ENCODE data around the gene RNF114. TPM values are rescaled to one million over a fixed set of nuclear protein-coding genes. Genes with fewer than 3 reads are reported as not detected.
A peak's percentile ranks its signal among the peaks of the same experiment; 100 is the strongest.

RNF114 gene
- total RNA-seq, 1 donor = 78.5 TPM

GRCh38 chr20:49890471-49891361 is 45.5 kb upstream of the RNF114 start:
- H4K20me1 ChIP-seq (ENCODE audit: insufficient read depth, low read length) = peaks cover 10% of the 10 kb centered on the region
- peaks cover 39% of the 10 kb centered on the region for H3K4me1 ChIP-seq (ENCODE audit: insufficient read depth, low read length)
- H3K9me3 ChIP-seq (ENCODE audit: low read depth, low read length) = no peaks in the 10 kb centered on the region
- no peak overlapping the region for H3K4me2 ChIP-seq (ENCODE audit: insufficient read depth, low read length)
- H2AFZ ChIP-seq (ENCODE audit: low read length) = no peak overlapping the region
- TF ChIP-seq, protein P1, sequence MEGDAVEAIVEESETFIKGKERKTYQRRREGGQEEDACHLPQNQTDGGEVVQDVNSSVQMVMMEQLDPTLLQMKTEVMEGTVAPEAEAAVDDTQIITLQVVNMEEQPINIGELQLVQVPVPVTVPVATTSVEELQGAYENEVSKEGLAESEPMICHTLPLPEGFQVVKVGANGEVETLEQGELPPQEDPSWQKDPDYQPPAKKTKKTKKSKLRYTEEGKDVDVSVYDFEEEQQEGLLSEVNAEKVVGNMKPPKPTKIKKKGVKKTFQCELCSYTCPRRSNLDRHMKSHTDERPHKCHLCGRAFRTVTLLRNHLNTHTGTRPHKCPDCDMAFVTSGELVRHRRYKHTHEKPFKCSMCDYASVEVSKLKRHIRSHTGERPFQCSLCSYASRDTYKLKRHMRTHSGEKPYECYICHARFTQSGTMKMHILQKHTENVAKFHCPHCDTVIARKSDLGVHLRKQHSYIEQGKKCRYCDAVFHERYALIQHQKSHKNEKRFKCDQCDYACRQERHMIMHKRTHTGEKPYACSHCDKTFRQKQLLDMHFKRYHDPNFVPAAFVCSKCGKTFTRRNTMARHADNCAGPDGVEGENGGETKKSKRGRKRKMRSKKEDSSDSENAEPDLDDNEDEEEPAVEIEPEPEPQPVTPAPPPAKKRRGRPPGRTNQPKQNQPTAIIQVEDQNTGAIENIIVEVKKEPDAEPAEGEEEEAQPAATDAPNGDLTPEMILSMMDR (IDR thresholded peaks at IDR 0.05; ENCODE audit: extremely low read depth, low read depth, low read length) = no peak
- H3K27me3 ChIP-seq (ENCODE audit: insufficient read depth, low read length) = no peaks in the 10 kb centered on the region
- peaks cover 2% of the 10 kb centered on the region for H3K79me2 ChIP-seq (ENCODE audit: insufficient read depth, low read length)
- no peak overlapping the region for H3K27ac ChIP-seq (ENCODE audit: low read depth, low read length)
- H3K4me3 ChIP-seq (ENCODE audit: insufficient read depth, low read length) = no peak overlapping the region
- H3K36me3 ChIP-seq (ENCODE audit: insufficient read depth, low read length) = peaks cover under 1% of the 10 kb centered on the region
- DNase-seq (ENCODE audit: insufficient read length, low spot score, missing footprints) = no peak

DNA sequence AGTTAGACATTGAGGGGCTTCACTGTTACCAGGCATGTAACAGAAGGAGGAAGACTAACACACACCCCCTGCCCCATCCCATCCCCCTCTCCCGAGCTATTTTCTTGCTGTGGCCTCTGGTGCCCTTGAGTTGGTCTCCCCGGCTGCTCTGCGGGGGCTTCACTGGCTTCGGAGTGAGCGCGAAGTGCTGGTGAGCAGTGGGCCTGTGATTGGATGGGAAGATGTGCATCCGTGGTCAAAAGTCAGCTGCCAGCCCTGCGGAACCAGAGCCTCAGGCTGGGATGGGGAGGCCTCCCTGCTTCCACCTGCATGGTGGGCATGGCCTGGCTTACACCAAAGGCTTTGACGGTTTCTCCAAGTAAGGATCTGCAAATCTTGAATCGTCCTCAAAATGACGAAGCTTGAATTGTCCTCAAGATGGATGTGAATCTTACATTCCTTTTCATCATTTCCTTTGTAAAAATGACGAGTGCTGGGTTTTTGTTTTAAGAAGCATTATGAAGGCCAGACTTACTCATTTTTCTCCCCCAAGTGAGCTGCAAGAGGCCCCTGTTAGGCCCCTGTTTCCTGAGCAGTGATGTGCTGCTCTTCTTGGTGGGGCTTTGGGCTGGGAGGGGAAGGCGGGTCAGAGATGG is 44.6 kb upstream of the RNF114 start:
- Histone ChIP-seq H3K9me3 (ENCODE audit: low read depth, low read length) (no peaks in the 10 kb centered on the region), H3K4me3 (ENCODE audit: insufficient read depth, low read length) (no peak overlapping the region), H3K36me3 (ENCODE audit: insufficient read depth, low read length) (no peaks in the 10 kb centered on the region), H3K4me2 (ENCODE audit: insufficient read depth, low read length) (no peak overlapping the region), H2AFZ (ENCODE audit: low read length) (no peak overlapping the region), H3K27ac (ENCODE audit: low read depth, low read length) (no peak overlapping the region), H3K27me3 (ENCODE audit: insufficient read depth, low read length) (no peaks in the 10 kb centered on the region), H3K4me1 (ENCODE audit: insufficient read depth, low read length) (peaks cover 39% of the 10 kb centered on the region), H3K79me2 (ENCODE audit: insufficient read depth, low read length) (peaks cover 2% of the 10 kb centered on the region), H4K20me1 (ENCODE audit: insufficient read depth, low read length) (peaks cover 10% of the 10 kb centered on the region)
- TF ChIP-seq, protein P1 (IDR thresholded peaks at IDR 0.05; ENCODE audit: extremely low read depth, low read depth, low read length) = no peak
- no peak for DNase-seq (ENCODE audit: insufficient read length, low spot score, missing footprints)

DNA sequence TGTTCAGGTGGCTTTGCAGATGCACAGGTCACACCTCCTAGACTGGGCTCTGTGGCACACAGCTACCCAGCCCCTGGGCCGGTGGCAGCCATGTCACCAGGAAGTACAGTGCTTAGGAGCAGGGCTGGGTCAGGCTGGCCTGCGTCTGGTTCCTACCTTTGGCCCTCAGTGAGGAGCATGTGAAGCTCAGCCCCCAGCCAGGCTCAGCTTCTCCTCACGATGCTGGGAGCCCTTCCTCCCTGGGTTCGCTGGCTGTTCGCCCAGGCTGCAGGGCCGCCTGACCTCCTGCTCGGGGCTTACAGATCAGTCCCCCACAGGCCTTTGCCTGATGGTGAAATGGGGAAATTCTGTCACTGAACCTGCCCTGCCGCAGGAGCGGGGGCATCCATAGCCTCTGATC is 43.9 kb upstream of the RNF114 start:
- H3K27ac ChIP-seq (ENCODE audit: low read depth, low read length) = no peak overlapping the region
- H3K79me2 ChIP-seq (ENCODE audit: insufficient read depth, low read length) = peaks cover 2% of the 10 kb centered on the region
- no peak for DNase-seq (ENCODE audit: insufficient read length, low spot score, missing footprints)
- H3K4me2 ChIP-seq (ENCODE audit: insufficient read depth, low read length) = peak overlapping the region; percentile 36
- peaks cover 34% of the 10 kb centered on the region for H3K4me1 ChIP-seq (ENCODE audit: insufficient read depth, low read length)
- no peaks in the 10 kb centered on the region for H3K9me3 ChIP-seq (ENCODE audit: low read depth, low read length)
- H3K27me3 ChIP-seq (ENCODE audit: insufficient read depth, low read length) = no peaks in the 10 kb centered on the region
- no peaks in the 10 kb centered on the region for H3K36me3 ChIP-seq (ENCODE audit: insufficient read depth, low read length)
- H4K20me1 ChIP-seq (ENCODE audit: insufficient read depth, low read length) = peaks cover 9% of the 10 kb centered on the region
- H3K4me3 ChIP-seq (ENCODE audit: insufficient read depth, low read length) = no peak overlapping the region
- H2AFZ ChIP-seq (ENCODE audit: low read length) = no peak overlapping the region
- TF ChIP-seq, protein P1 (IDR thresholded peaks at IDR 0.05; ENCODE audit: extremely low read depth, low read depth, low read length) = no peak

GRCh38 chr20:49892817-49893216 is 43.4 kb upstream of the RNF114 start:
- H3K79me2 ChIP-seq (ENCODE audit: insufficient read depth, low read length) = peaks cover 2% of the 10 kb centered on the region
- TF ChIP-seq, protein P1 (IDR thresholded peaks at IDR 0.05; ENCODE audit: extremely low read depth, low read depth, low read length) = no peak
- H3K27ac ChIP-seq (ENCODE audit: low read depth, low read length) = peak overlapping the region; percentile 45
- no peak overlapping the region for H2AFZ ChIP-seq (ENCODE audit: low read length)
- H3K36me3 ChIP-seq (ENCODE audit: insufficient read depth, low read length) = no peaks in the 10 kb centered on the region
- no peaks in the 10 kb centered on the region for H3K9me3 ChIP-seq (ENCODE audit: low read depth, low read length)
- no peak overlapping the region for H3K4me3 ChIP-seq (ENCODE audit: insufficient read depth, low read length)
- no peaks in the 10 kb centered on the region for H3K27me3 ChIP-seq (ENCODE audit: insufficient read depth, low read length)
- peaks cover 29% of the 10 kb centered on the region for H3K4me1 ChIP-seq (ENCODE audit: insufficient read depth, low read length)
- peaks cover 6% of the 10 kb centered on the region for H4K20me1 ChIP-seq (ENCODE audit: insufficient read depth, low read length)
- peak overlapping the region; percentile 36 for H3K4me2 ChIP-seq (ENCODE audit: insufficient read depth, low read length)
- no peak for DNase-seq (ENCODE audit: insufficient read length, low spot score, missing footprints)

Data from osteoblast (primary cell).